Stimulated activated CD8-positive, alpha-beta memory T cell treated with anti-CD3 and anti-CD28 coated beads, Interleukin-4, amount 100 ng/mL, for 24 hours (primary cell): ENCODE data around the gene ADRA2C.
"Not testable (repeated sequence)": the region's sequence is repeated elsewhere in the genome, so short reads cannot be mapped to it uniquely, and the experiment has no call there.

ENCODE experiments used
- DNase-seq: peaks from one replicate; pipeline ENCODE4 v3.0.0-alpha.2; 2020; ENCODE audit warnings: low read depth

The ADRA2C gene

DNA sequence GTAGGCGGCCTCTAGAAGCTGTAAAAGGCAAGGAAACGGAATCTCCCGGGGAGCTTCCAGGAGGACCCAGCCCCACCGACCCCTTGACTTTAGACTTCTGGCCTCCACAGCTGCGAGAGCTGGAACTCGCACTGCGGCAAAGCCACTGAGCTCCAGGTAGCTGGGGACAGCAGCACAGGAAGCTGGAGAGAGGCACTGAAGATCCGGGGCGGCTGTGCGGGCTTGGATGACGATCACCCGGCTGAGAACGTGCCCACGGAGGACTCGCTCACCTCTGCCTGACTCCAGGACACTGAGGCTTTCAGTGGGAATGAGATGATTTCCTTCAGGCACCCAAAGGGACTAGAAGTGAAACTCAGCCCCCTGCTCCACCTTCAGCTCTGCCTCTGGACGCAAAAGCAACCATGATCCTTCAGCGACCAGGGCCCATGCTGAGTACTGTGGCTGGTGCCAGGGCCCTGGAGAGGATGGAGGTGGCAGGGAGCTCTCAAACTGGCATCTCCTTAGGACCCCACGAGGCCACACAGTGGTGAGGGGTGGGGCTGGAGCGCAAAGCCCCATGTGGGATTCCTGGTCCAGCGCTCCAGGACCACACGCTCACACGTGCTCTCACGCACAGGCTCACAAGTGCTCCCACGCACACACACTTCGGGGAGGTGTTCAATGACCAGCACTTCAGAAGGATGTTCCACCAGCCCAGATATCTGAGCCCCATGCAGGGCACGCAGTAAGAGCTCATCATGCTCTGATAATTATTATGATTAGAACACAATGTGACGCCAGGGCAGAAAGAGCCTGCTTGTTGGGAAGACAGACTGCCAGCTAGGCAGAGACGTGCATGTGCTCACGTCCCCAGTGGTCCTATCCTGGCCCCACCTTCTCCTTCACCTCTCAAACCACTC, 47.2 kb downstream of the ADRA2C start:
- no peak for DNase-seq

DNA sequence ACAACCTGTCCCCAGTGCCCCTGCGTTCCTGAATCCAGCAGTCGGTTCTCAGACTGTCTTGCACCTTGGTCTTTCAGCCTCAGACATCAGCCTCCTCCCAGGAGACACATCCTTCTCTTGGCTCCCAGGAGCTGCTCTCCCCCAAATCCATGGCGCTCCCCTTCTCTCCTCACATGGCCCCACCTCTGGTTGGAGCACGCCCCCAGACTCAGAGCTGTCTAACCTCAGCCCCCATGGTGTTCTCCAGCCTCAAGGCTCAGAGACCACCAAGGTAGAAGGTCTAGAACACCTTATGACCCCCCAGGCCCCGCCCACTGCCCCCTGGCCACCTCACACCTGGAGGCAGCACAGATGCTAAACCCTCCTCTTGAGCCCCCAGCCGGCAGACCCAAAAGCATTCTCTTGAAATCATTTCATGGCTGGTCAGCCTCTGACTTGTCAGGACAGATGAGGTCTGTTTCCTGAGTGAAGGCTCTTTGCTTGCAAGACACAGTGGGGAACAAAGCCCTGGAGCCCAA, 47.9 kb downstream of the ADRA2C start:
- DNase-seq, result no peak

DNA sequence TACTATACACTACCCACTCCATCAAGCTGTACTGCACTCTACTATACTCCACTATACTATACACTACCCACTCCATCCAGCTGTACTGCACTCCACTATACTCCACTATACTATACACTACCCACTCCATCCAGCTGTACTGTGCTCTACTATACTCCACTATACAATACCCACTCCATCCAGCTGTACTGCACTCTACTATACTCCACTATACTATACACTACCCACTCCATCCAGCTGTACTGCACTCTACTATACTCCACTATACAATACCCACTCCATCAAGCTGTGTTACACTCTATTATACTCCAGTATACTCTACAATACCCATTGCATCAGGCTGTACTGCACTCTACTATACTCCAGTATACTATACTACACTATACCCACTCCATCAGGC, 48.7 kb downstream of the ADRA2C start:
- not testable (repeated sequence) for DNase-seq

DNA sequence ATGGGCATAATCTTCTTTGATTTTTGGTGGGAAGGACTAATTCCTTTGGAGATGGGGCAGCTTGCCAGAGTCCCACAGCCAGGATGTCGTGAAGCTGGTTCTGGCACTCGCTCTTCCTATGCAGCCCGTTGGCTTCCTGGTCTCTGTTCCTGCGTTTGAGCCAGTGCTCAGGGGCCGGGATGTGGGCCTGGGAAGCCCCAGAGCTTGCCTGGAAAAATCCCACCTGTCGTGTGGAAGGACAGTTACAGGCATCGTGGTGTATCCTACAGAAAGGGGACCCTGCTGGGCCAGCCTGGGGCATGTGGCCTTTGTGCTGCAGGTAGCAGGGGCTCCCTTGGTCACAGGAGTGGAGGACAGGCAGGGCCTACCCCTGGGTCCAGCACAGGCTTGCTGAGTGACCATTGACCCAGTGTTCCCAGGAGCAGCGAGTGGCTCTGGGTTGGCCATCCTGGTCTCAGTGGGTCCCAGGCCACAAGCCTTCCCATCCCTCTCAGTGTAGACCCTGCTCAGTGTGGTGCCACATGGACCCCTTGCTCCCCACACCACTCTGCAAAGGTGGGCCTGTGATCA, 50.2 kb downstream of the ADRA2C start:
- no peak for DNase-seq

DNA sequence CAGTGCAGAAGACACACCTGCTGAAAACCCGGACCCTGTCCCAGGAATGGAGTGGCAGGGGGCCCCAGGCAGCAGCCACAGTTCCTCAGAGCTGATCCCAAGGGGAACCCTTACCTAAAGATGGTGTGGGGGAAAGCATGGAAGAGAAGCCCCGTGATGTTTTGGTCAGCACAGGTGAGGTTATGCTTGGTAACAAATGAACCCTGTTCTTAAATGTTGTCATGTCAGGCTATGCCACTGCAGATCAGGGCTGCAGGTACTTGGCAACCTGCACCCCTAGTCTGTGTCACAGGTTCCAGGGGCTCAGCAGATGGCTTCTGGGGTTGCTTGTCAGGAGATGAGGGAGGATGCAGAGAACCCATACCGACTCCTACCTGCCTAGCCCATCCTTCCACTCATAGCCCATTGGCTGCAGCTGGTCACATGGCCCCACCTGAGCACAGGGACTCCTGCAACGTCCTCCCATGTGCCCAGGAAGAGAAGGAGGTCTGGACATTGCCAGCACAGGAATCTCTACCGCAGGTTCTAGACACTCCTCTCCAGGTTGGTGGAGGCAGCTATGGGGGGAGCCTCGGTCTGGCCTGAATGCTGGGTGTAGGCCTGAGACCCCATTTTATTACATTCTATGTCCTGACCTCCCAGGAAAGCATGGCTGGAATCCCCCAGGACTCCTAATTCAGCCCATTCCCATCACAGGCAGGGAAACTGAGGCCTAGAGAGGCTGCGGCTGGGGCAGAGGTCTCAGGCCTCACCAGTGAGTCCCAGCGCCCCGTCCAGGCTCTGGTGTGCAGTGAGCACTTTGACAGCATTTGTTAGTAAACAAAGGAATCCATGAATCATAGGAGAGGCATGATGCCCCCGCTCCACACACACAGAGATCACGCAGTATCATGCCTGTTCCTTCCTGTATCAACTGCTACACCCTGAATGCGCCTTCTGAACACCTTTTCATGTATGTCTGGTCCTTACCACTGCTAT, 51.1 kb downstream of the ADRA2C start:
- DNase-seq, result no peak
